NCI-H82 (cell line): ENCODE data around the gene MRC2.
A peak's percentile ranks its signal among the peaks of the same experiment; 100 is the strongest.

Experiments
- DNase-seq: peaks from one replicate; lab custom pipeline; 2025; lab: John Stamatoyannopoulos, UW

The MRC2 gene

DNA sequence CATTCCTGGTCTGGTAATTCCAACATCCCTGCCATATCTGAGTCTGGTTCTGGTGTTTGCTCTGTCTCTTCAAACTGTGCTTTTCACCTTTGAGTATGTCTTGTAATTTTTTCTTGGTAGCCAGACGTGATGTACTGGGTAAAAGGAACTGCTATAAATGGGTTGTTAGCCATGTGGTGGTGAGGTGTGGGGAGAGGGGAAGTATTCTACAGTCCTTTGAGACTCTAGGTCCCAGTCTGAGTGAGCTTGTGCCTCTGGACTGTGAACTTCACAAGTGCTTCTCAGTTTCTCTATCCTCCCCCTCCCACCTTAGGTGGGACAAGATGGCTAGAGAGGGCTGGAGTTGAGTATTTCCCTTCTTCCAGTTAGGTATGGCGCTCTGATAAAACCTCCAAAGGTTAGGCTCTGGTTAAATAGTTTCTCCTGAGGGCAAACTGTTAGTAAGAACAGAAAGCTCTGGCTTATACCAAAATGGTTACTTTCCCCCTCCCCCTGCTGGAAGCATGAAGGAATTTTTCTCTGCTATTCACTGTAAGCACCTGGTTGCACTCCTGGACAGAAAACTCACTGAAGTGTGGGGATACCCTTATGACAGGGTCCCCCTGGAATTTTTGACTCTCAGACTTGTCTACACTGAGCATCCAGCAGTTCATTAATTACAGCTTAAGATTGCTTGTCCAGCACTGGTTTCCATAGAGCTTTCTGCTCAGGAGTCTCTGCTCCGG, 92.8 kb downstream of the MRC2 start:
- peak; percentile 28 for DNase-seq

DNA sequence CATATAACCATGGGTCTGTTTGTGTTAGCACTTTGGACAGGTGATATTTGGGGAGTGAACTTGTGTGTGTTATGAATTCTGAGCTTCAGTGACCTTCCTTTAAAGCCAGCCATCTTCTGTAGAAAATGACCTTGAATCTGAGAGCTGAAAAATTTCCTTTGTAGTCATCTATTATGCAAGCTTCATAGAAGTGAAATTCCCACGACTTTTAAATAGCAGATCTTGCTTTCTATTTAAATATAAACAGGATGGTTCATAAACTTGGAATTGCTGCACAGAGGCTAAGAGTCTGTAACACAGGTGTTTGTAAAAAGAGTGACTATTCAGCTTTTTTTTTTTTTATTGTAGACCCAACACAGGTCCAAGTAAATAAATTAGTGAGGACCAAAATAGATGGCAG, 95.2 kb downstream of the MRC2 start:
- DNase-seq, result no peak

DNA sequence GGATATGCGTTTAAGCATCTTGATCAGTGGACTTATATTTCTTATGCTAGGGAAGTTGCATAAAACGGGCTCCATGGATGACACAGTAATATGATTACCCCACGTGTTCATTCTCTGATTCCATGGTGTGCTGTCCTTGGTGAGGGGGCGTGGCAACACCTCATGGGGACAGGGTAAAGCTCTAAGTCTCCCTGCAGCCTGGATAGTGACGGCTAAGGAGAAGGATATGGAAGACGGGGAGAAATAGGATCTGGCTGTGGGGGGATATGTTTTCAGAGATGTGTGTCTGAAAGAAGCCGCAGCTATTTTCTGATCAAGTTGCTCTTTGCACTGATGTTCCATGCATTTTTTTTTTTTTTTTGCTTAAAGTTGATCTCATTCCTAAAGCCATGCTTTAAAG, 96.4 kb downstream of the MRC2 start:
- DNase-seq, result peak; percentile 88

DNA sequence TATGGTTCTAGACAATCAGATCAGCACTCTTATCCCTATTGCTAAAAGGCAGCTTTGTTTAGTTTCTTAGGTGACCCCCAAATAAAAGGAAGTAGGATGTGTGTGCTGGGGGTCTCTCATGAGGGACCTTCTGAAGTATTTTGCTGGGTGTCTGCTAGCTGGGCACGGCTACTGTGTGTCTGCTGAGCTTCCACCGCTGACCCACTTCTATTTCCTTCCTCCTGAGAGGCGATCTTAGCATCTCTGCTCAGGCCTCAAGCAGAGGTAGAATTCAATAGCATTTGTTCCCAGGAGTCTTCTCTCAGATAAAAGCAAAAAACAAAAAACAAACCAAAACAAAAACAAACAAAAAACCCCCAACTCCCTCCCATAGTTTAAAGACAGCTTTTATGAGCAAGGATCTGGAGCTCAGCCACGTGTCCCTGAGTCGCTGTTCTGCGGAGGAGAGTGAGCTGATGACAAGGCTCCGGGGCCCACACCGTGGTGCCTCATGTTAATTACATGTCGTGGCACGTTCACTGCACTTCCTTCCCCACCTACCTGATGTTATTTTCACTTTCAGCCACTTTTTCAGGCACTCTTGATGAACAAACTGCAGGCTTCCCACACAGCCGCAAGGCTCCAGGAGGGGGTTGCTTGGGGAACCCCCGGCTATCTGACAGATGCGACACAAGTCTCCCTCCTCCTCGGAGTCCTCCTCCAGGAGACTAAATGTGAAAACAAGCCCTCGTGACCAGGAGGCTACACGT, 97.1 kb downstream of the MRC2 start:
- no peak for DNase-seq

DNA sequence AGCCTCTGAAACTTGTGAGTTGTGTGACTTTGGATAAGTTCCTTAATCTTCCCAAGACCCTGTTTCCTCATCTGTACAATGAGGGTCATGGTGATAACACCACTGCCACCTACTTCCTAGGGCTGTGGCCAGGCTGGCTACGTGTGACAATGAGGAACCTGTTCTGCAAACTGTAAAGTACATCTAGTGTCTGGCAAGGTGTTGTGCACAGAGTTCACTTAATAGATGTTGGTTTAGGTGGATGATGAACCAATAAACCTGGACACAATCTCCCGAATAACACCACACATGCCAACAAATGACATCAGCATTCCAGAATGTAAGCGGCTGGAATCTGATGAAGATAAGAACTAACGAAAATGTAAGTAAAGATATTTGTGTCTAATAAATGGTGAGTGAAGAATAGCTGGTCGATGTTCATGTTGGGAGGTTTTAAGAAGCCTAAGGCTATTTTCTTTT, 98.3 kb downstream of the MRC2 start:
- no peak for DNase-seq

DNA sequence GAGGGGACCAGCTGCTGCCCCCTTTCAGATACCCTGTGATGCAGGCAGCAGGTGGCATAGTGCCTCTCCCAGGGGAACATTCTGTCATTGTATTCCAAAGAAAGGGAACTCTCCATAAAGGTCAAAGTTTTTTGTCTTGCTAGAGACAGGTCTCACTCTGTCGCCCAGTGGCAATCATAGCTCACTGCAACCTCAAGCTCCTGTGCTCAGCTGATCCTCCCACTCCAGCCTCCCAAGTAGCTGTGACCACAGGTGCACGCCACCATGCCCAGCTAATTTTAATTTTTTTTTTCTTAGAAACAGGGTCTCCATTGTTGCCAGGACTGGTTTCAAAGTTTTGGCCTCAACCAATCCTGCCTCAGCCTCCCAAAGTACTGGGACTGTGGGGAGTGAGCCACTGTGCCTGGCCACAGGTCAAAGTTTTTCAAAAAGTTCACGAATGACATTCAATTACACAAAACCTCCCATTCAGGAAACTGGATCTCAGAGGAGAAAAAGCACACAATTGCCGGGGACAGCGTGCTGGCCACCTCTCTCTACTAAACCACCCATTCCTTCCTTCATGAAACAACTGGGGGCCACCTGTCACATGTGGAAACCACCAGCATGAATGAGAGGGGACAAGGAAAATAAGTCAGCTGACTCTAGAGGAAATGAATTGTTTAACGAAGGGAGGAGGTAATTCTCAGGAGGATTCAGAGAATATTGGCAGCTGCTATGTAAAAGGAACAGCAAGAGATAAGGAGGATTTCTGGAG, 100.6 kb downstream of the MRC2 start:
- peak; percentile 44 for DNase-seq

DNA sequence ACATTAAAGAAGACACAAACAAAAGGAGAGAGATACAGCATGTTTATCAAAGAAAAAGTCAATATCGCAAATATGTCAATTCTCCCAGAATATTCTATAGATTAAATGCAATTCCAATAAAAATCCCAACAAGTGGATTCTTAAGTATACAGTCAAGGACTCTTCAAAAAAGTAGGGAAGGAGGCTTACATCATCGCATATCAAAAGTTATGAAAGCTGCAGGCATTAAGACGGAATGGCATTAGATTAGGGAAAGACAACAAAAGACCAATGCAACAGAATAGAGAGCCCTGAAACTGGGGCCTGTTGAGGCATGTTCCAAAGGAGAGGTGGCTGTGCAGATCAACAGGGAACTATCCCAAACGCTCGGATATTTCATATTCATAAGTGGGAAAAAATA, 104.7 kb downstream of the MRC2 start:
- DNase-seq, result no peak

DNA sequence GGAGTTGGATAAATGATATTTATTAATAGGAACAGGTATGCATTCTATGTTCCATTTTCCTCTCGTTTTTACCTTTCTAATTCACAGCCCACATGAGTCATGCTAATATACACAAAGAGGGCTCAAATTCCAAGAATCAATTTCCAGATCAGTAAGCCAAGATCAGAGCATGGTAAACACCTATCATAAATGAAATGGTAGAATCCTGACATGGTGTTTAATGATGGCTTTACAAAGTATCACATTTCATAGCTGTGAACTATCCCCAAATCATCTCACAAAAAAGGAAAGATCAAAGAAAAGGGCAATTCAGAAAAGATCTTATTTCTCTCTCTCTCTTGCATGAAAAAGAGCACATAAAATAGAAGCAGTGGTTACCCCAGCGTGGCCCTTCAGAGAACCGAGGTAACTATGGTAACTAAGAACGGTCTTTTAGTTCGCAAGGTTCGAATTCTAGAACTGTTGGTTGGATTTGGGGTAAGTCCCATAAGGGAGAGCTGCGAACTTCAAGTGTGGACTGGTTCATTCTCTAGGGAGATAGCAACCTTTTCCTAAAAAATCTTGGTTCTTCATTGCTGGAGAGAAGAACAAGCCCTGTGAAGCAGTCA, 107.7 kb downstream of the MRC2 start:
- no peak for DNase-seq

DNA sequence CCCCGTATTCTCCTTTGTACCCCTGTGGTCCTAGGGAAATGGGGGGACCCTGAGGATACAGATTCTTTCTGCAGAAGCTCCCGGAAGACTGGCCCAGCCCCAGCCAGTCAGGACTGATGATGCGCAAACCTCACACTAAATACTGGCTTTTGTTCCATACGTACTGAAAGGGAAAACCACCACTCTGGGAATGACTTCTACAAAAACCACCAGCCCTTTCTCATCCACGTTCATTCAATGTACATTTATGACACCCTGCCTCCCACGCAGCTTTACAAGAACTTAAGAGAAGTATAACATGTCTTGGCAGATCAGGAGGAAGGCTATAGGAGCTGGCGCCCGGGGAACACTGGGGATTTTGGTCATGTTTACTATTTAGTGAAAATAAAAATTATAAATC, 110.0 kb downstream of the MRC2 start:
- no peak for DNase-seq

DNA sequence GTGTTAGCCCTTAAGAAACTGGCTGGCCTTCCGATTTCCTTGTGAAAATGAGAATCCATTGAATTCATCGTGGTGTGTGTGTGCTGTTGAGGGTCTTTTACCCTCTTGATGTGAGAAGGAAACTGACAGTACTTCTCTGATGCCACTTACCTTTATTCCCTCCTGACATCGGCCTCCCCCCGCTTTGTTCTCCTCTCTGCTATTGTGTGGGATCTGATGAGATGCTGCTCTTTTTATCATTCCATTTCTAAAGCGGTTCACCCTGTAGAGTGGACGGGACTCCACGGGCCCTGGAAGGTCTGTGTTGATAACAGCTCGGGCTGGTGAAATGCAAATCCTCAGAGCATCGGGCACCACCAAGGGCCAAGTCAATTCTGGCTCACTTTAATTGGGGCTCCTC, 110.8 kb downstream of the MRC2 start:
- DNase-seq, result no peak

DNA sequence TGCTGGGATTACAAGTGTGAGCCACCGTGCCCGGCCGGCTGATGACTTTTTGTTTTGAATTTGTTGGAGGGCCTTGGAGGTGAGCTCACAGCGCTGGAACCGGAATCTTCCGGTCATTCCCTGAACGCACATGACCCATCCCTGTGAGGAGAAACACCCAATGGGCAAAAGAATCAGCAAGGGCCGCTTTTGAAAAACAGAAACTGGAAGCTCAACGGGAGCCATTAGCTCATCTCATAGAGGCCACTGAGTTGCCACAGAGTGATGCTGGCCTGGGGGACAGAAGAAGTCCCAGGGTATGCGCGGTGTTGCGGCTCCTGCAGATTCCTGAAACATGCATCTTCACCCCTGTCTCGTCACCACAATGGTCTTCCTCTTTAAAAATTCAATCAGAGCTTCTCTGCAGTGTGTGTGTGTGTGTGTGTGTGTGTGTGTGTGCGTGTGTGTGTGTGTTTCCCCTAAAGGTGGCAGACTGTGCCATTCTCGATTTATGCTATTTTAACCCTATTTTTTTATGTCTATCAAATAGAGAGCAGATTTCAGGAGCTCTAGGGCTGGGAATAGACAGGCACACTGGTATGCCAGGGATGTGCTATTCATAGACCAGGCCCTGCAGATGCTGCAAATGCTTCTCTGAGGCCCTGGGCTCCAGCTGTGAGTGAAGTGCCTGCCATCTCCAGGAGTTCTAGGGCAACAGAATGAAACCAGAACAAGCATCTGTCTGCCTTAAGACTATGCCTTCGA, 112.3 kb downstream of the MRC2 start:
- DNase-seq, result no peak

DNA sequence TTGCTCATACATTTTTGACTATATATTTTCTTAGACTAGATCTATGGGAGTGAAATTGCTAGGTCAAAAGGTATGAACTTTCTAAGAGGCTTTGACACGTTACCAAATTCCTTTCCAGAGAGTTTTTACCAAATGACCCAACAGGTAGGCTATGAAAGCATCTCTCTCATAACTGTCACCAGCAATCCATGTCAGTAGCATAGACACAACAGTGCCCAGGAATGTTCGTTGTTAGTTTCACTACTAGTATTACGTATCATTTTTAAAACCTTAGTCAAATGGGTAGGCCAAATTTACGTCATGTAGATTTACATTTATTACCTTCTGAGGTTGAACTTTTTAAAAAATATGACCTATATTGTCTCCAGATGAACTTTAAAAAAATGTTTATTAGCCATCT, 113.8 kb downstream of the MRC2 start:
- no peak for DNase-seq
